Peyer's patch (tissue), 4 donors: ENCODE data around the gene IGIP.

Source experiments
- CTCF ChIP-seq, 6 experiments: fragments of 450-650 bp in 4 of 6; fragments of 200-600 bp in 2 of 6; sonication (generic) in 1 of 6; IDR thresholded peaks; one replicate each; pipeline ENCODE4 v1.5.1; 2017 to 2019; ENCODE audit warnings: antibody characterized with exemption in 6 of 6, mild to moderate bottlenecking in 3 of 6, moderate library complexity in 1 of 6
- POLR2A ChIP-seq, 2 donors: fragments of 450-650 bp; IDR thresholded peaks; one replicate each; pipeline ENCODE4 v1.5.1; 2017; ENCODE audit warnings: antibody characterized with exemption in 2 of 2, mild to moderate bottlenecking in 2 of 2, moderate library complexity in 2 of 2

- TF ChIP-seq CTCF (IDR thresholded peaks at IDR 0.05), result no peak
- no peak for TF ChIP-seq POLR2A (IDR thresholded peaks at IDR 0.05)
These were observed 14.7 kb downstream of the IGIP start for GRCh38 chr5:140140435-140140834.
